Caco-2 (cell line): ENCODE results near the gene TGFA. TPM values are rescaled to one million over a fixed set of nuclear protein-coding genes. Genes with fewer than 3 reads are reported as not detected.

Source experiments
- BruUV-seq: library from RNA; stranded (reverse); fragments of 400-500 nt; replicated peaks from 2 replicates; lab custom pipeline; 2021; lab: Mats Ljungman, UMichigan
- CTCF ChIA-PET: fragments of 300-600 bp; sonication (Branson Sonifier 250); formaldehyde crosslinking; loops from one replicate; lab custom pipeline; 2022; ENCODE audit warnings: antibody characterized with exemption; lab: Charles Lee
- POLR2A ChIA-PET: fragments of 300-600 bp; sonication (Branson Sonifier 250); formaldehyde crosslinking; loops from one replicate; lab custom pipeline; 2022; ENCODE audit warnings: antibody characterized with exemption; lab: Charles Lee
- DNase-seq, 2 experiments: peaks; one replicate each; pipeline versions ENCODE4 v3.0.0 to v3.0.0-alpha.2; 2020 to 2022
- H3K27me3 ChIP-seq: replicated peaks from 2 replicates; pipeline ENCODE4 v1.6.0; 2011; ENCODE audit warnings: low read length; ENCODE audit not compliant: control insufficient read depth, insufficient read depth
- H3K36me3 ChIP-seq: 2 replicates; pipeline ENCODE4 v1.5.1; 2011; ENCODE audit warnings: low read length; ENCODE audit not compliant: control insufficient read depth, insufficient read depth
- H3K4me1 ChIP-seq: fragments of 250-450 bp; sonication (Bioruptor Pico); 2 replicates; pipeline ENCODE4 v1.5.1; 2020; ENCODE audit warnings: mild to moderate bottlenecking
- H3K4me3 ChIP-seq: 2 replicates; pipeline ENCODE4 v1.5.1; 2011; ENCODE audit warnings: low read depth, mild to moderate bottlenecking, control low read depth, low read length
- H3K9me3 ChIP-seq: fragments of 250-450 bp; sonication (Bioruptor Pico); 2 replicates; pipeline ENCODE4 v1.5.1; 2020; ENCODE audit warnings: mild to moderate bottlenecking, moderate library complexity
- H3K27ac Mint-ChIP-seq: one replicate; pipeline ENCODE4 v1.8.0; 2022; ENCODE audit warnings: mixed read lengths; ENCODE audit not compliant: unreplicated experiment
- H3K27me3 Mint-ChIP-seq: one replicate; pipeline ENCODE4 v1.8.0; 2022; ENCODE audit warnings: mixed read lengths; ENCODE audit not compliant: insufficient read depth, unreplicated experiment
- H3K36me3 Mint-ChIP-seq: one replicate; pipeline ENCODE4 v1.8.0; 2022; ENCODE audit warnings: mild to moderate bottlenecking, mixed read lengths; ENCODE audit not compliant: insufficient read depth, unreplicated experiment
- H3K4me1 Mint-ChIP-seq: one replicate; pipeline ENCODE4 v1.8.0; 2022; ENCODE audit warnings: low read depth, mixed read lengths; ENCODE audit not compliant: unreplicated experiment
- H3K4me3 Mint-ChIP-seq: one replicate; pipeline ENCODE4 v1.8.0; 2022; ENCODE audit warnings: mild to moderate bottlenecking, moderate library complexity, mixed read lengths; ENCODE audit not compliant: unreplicated experiment
- H3K9me3 Mint-ChIP-seq: one replicate; pipeline ENCODE4 v1.8.0; 2022; ENCODE audit warnings: mixed read lengths; ENCODE audit not compliant: unreplicated experiment
- CTCF ChIP-seq, 2 experiments: fragments of 200-600 bp in 1 of 2; IDR thresholded peaks; 1 replicate in 1 of 2; 2 replicates in 1 of 2; pipeline versions ENCODE4 v1.5.1 to v1.8.0; 2011 to 2022; ENCODE audit warnings: antibody characterized with exemption in 1 of 2, control low read depth in 1 of 2, inconsistent platforms in 1 of 2, low read depth in 1 of 2, low read length in 1 of 2, mild to moderate bottlenecking in 1 of 2, moderate library complexity in 1 of 2; ENCODE audit not compliant: insufficient read depth in 1 of 2, severe bottlenecking in 1 of 2, unreplicated experiment in 1 of 2
- intact Hi-C: fragments of 100-400 bp; cut with micrococcal nuclease; formaldehyde crosslinking; loops from one replicate; pipeline ENCODE4 v1.10.0; 2022; ENCODE audit not compliant: unreplicated experiment
- total RNA-seq: library from RNA; stranded (reverse); gene quantifications from 2 replicates; pipeline ENCODE4 v1.2.3, GENCODE V29; 2022

Gene TGFA
- total RNA-seq, 1 experiment from 2014 or later, result 0.70 TPM

GRCh38 chr2:70418514-70418913 lies 135.1 kb downstream of the TGFA start:
- H3K4me1 Mint-ChIP-seq, result no peaks in the 10 kb centered on the region
- no peaks in the 10 kb centered on the region; the same call in 1 of the 2 replicates for H3K27me3 ChIP-seq
- CTCF ChIA-PET, result no interaction called here
- H3K27me3 Mint-ChIP-seq, result peaks cover 14% of the 10 kb centered on the region
- H3K4me3 Mint-ChIP-seq, result no peak overlapping the region
- no TSS peak for BruUV-seq
- intact Hi-C loops, result no loop called here
- H3K9me3 Mint-ChIP-seq, result no peaks in the 10 kb centered on the region
- no peaks in the 10 kb centered on the region for H3K9me3 ChIP-seq
- no peak overlapping the region for H3K4me3 ChIP-seq
- no peaks in the 10 kb centered on the region for H3K4me1 ChIP-seq
- no peaks in the 10 kb centered on the region for H3K36me3 ChIP-seq
- no peak overlapping the region for H3K27ac Mint-ChIP-seq
- H3K36me3 Mint-ChIP-seq, result no peaks in the 10 kb centered on the region
- no peak for DNase-seq
- no peak for TF ChIP-seq CTCF (IDR thresholded peaks at IDR 0.05; ENCODE audit: insufficient read depth in 1 of 2, low read depth in 1 of 2, low read length in 1 of 2, severe bottlenecking in 1 of 2, unreplicated experiment in 1 of 2)
- POLR2A ChIA-PET, result no interaction called here

GRCh38 chr2:70417011-70417410 lies 136.6 kb downstream of the TGFA start:
- no peak overlapping the region for H3K27ac Mint-ChIP-seq
- Histone ChIP-seq H3K4me3 (no peak overlapping the region), H3K27me3 (no peaks in the 10 kb centered on the region), H3K4me1 (no peaks in the 10 kb centered on the region), H3K36me3 (no peaks in the 10 kb centered on the region), H3K9me3 (no peaks in the 10 kb centered on the region)
- no peak for DNase-seq
- intact Hi-C loops, result no loop called here
- no peaks in the 10 kb centered on the region for H3K9me3 Mint-ChIP-seq
- no TSS peak for BruUV-seq
- no peaks in the 10 kb centered on the region for H3K4me1 Mint-ChIP-seq
- TF ChIP-seq CTCF (IDR thresholded peaks at IDR 0.05; ENCODE audit: insufficient read depth in 1 of 2, low read depth in 1 of 2, low read length in 1 of 2, severe bottlenecking in 1 of 2, unreplicated experiment in 1 of 2), result no peak
- H3K36me3 Mint-ChIP-seq, result no peaks in the 10 kb centered on the region
- ChIA-PET CTCF (no interaction called here), POLR2A (no interaction called here)
- H3K27me3 Mint-ChIP-seq, result peaks cover 14% of the 10 kb centered on the region
- H3K4me3 Mint-ChIP-seq, result no peak overlapping the region

GRCh38 chr2:70412294-70413070 lies 141.1 kb downstream of the TGFA start:
- no peaks in the 10 kb centered on the region for H3K4me1 Mint-ChIP-seq
- Histone ChIP-seq H3K4me3 (no peak overlapping the region), H3K36me3 (no peaks in the 10 kb centered on the region), H3K9me3 (no peaks in the 10 kb centered on the region), H3K4me1 (no peaks in the 10 kb centered on the region), H3K27me3 (no peaks in the 10 kb centered on the region)
- H3K27me3 Mint-ChIP-seq, result peaks cover 20% of the 10 kb centered on the region
- H3K4me3 Mint-ChIP-seq, result no peak overlapping the region
- intact Hi-C loops, result no loop called here
- no peak for DNase-seq
- TF ChIP-seq CTCF (IDR thresholded peaks at IDR 0.05; ENCODE audit: insufficient read depth in 1 of 2, low read depth in 1 of 2, low read length in 1 of 2, severe bottlenecking in 1 of 2, unreplicated experiment in 1 of 2), result no peak
- BruUV-seq, result no TSS peak
- CTCF ChIA-PET, result interaction anchor here (0.6 kb wide), 2 partner anchors 83 to 108 kb away, joined by 3 to 4 read pairs; no protein-coding TSS in a partner anchor
- no peaks in the 10 kb centered on the region for H3K36me3 Mint-ChIP-seq
- no peak overlapping the region for H3K27ac Mint-ChIP-seq
- POLR2A ChIA-PET, result no interaction called here
- H3K9me3 Mint-ChIP-seq, result no peaks in the 10 kb centered on the region
